PC-9 (cell line): ENCODE measurements around the gene ARHGAP11A.

Source experiments
- CTCF ChIP-seq: fragments of 200-600 bp; sonication (generic); conservative IDR thresholded peaks from 2 replicates; pipeline ENCODE4 v1.6.1; 2017; ENCODE audit warnings: mixed run types, antibody characterized with exemption, mild to moderate bottlenecking, moderate library complexity
- EZH2 ChIP-seq: fragments of 200-600 bp; sonication (generic); IDR thresholded peaks from 2 replicates; pipeline ENCODE4 v1.8.0; 2017; ENCODE audit warnings: antibody characterized with exemption, low read depth

DNA sequence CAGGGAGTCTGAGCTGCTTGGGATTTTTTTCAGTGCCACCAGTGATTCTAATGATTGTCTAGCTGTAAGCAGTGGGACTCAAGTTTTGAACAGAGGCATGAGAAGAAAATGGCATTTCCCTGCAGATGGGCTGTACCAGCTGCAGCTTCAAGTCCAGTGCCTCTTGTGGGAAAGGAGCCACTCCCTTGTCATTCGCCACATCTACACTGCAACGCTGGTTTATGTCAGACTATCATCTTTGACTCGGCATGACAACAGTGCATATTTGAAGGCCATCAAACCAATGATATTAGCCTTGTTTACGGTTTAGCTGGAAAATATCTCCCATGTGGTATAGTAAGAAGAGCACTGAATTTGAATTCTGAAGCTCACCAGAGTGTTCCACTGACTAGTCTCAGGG is 48.4 kb downstream of the ARHGAP11A start:
- TF ChIP-seq EZH2 (no peak), CTCF (no peak)
